Measurements from ENCODE around the gene CASK.
"Not testable (repeated sequence)": the region's sequence is repeated elsewhere in the genome, so short reads cannot be mapped to it uniquely, and the experiment has no call there.

The CASK gene

DNA sequence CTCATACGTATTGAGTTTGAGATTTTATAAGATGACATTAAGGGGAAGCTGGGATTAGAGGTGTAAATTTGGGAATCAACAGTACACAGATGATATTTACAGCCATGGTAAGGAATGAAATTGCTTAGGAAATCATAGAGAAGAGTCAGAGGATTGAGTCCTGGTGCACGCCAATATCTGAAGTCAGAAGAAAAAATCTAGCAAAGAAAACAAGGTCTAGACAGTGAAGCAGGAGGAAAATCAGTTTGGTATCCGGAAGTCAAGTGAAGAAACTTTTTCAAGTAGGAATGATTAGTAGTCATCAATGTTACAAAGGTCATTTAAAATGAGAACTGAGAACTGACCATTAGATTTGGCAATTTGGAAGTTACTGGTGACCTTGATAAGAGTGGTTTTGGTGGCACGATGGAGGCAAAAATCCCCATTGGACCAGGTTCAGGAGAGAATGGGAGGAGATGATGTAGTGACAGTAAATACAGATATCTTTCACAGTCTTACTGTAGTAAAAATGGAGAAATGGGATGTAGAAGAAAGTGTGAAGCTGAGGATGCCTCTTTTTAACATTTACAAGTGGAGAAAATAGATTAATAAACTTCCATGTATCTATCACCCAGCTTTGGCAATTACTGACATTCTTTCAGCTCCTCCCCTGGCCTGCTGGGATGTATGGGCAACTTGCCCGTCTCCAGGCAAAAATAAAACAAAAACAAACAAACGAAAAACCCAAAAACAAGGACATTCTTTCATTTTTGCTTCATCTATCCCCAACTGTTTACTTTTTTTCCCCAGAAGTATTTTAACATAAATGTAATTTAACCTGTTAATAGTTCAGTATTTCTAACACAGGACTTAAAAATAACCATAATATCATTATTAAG lies 245.9 kb downstream of the CASK start:
- no peak overlapping the region for H3K4me3 ChIP-seq (ENCODE audit: low read depth, low read length)
- no peak for DNase-seq (ENCODE audit: low read depth)
- in situ Hi-C loops (cut with HindIII; ENCODE audit: low sequenced_read_pairs), result no loop called here
- TF ChIP-seq, protein P1, sequence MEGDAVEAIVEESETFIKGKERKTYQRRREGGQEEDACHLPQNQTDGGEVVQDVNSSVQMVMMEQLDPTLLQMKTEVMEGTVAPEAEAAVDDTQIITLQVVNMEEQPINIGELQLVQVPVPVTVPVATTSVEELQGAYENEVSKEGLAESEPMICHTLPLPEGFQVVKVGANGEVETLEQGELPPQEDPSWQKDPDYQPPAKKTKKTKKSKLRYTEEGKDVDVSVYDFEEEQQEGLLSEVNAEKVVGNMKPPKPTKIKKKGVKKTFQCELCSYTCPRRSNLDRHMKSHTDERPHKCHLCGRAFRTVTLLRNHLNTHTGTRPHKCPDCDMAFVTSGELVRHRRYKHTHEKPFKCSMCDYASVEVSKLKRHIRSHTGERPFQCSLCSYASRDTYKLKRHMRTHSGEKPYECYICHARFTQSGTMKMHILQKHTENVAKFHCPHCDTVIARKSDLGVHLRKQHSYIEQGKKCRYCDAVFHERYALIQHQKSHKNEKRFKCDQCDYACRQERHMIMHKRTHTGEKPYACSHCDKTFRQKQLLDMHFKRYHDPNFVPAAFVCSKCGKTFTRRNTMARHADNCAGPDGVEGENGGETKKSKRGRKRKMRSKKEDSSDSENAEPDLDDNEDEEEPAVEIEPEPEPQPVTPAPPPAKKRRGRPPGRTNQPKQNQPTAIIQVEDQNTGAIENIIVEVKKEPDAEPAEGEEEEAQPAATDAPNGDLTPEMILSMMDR (IDR thresholded peaks at IDR 0.05; ENCODE audit: low read depth, low read length, missing control alignments), result no peak

DNA sequence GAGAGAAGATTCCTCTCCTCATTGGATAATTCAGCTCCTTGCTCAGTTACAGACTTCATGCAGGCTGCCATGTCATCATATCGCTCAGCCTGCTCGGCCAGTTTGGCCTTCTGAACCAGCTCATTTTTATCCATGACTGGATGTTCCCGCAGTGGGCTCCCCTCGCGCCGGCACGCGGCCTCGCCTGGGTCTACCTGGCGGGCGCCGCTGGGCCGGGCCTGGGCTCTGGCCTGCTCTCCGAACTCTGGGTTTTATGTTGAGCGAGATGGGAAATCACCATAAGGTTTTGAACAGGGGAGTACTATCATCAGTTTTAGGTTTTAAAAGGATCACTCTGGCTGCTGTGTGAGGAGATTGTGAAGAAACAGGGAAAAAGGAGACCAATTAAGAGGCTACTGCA lies 247.0 kb downstream of the CASK start:
- in situ Hi-C loops (cut with HindIII; ENCODE audit: low sequenced_read_pairs); H3K4me3 ChIP-seq (ENCODE audit: low read depth, low read length); DNase-seq (ENCODE audit: low read depth): not testable (repeated sequence)

DNA sequence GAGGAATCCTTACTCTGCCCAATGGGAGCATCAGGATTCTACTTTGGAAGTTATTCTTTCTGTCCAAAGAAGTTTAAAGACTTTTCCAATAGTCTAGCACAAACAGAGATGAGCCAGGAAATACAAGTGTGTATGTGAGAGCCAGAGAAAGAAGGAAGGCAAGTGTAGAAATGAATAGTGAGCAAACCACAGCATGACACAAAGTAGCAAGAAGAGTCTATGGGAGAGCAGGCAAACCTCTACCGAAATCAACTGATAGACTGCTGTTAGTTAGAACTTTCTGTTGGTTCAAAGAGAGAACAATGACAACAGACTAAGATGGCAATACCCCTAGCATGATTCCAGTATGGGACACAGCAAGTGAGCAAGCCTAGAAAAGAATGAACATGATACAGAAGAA lies 250.7 kb downstream of the CASK start:
- DNase-seq (ENCODE audit: low read depth), result no peak
- in situ Hi-C loops (cut with HindIII; ENCODE audit: low sequenced_read_pairs), result no loop called here
- H3K4me3 ChIP-seq (ENCODE audit: low read depth, low read length), result no peak overlapping the region
- TF ChIP-seq, protein P1 (IDR thresholded peaks at IDR 0.05; ENCODE audit: low read depth, low read length, missing control alignments), result no peak

DNA sequence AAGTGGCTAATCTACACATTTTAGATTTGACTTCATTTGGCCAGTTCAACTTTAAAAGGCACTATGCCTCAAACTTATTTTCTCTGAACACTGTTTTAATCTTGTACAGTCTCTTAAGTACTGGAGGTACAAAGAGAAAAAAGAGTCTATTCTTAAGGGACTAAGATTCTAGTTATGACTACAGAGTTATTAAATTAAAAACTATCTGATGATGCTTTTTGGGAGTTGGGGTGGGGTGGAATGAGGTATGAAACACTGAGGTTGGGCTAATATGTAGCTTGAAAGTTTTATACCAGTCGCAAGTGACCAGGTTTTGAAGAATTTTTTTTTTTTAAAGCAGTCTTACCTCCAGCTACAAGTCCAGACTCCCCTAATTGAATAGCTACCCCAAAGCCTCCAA lies 252.3 kb downstream of the CASK start:
- TF ChIP-seq, protein P1 (IDR thresholded peaks at IDR 0.05; ENCODE audit: low read depth, low read length, missing control alignments), result no peak
- H3K4me3 ChIP-seq (ENCODE audit: low read depth, low read length), result no peak overlapping the region
- DNase-seq (ENCODE audit: low read depth), result no peak
- in situ Hi-C loops (cut with HindIII; ENCODE audit: low sequenced_read_pairs), result no loop called here

DNA sequence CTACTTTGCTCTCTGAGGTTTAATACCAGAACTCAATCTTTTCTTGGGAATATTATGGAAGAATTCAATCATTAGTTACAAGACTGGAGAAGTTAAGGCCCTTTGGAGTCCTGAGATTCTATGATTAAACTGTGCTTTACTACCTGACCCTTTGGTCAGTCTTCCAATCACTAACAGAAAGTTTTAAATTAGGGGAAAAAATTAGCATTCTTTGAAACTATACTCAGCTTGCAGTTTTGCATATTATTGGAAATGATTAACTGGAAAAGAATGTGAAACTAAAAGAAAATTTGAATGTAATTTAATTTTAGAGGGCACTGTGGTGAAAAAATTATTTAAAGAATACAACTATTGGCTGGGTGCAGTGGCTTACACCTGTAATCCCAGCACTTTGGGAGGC lies 253.2 kb downstream of the CASK start:
- TF ChIP-seq, protein P1 (IDR thresholded peaks at IDR 0.05; ENCODE audit: low read depth, low read length, missing control alignments), result no peak
- no peak overlapping the region for H3K4me3 ChIP-seq (ENCODE audit: low read depth, low read length)
- no peak for DNase-seq (ENCODE audit: low read depth)
- in situ Hi-C loops (cut with HindIII; ENCODE audit: low sequenced_read_pairs), result no loop called here

DNA sequence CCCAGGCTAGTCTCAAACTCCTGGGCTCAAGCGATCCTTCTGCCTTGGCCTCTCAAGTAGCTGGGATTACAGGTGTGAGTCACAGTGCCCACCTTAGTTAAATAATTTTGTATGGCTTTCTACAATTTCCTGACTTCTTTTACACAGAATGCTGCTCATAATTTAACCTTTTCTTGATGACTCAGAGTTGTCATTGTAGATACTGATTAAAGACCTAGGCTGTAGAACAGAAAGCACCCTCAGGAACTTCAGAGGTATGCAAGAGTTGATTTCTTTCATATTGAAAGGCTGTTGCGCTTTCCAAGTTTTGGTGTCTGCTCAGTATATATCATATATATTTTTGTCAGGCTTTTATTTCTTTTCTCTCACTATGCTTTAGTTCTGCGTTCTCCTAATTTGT lies 255.7 kb downstream of the CASK start:
- TF ChIP-seq, protein P1 (IDR thresholded peaks at IDR 0.05; ENCODE audit: low read depth, low read length, missing control alignments), result no peak
- in situ Hi-C loops (cut with HindIII; ENCODE audit: low sequenced_read_pairs), result no loop called here
- no peak overlapping the region for H3K4me3 ChIP-seq (ENCODE audit: low read depth, low read length)
- DNase-seq (ENCODE audit: low read depth), result no peak

DNA sequence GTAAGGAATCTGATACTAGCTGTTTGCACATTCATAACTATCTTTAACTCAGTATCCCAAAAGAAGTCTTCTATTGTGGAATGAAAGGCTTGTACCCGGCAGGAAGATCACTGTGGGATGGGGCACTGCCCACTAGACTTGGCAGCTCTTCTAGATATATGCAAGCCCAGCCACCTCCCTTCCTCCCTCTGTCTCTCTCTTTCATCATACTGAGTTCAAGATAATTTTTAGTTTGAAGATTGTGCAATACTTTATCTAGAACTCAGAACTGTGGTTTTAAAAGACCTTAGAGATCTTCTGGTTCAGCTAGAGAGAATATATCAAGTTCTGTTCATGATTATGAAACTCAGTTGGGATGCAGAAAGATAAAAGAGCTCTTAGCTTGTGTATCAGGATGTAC lies 257.1 kb downstream of the CASK start:
- in situ Hi-C loops (cut with HindIII; ENCODE audit: low sequenced_read_pairs), result no loop called here
- DNase-seq (ENCODE audit: low read depth), result no peak
- H3K4me3 ChIP-seq (ENCODE audit: low read depth, low read length), result no peak overlapping the region
- TF ChIP-seq, protein P1 (IDR thresholded peaks at IDR 0.05; ENCODE audit: low read depth, low read length, missing control alignments), result no peak

Measured in astrocyte of the cerebellum (primary cell).